HT1080 (cell line): Measurements from ENCODE around the gene NUP155. TPM values are rescaled to one million over a fixed set of nuclear protein-coding genes. Genes with fewer than 3 reads are reported as not detected.
"Not testable (repeated sequence)": the region's sequence is repeated elsewhere in the genome, so short reads cannot be mapped to it uniquely, and the experiment has no call there.

Experiments used
- DNase-seq: peaks from one replicate; pipeline ENCODE4 v3.0.0-alpha.2; 2015; ENCODE audit warnings: low read depth
- polyA plus RNA-seq, 2 experiments: library from polyadenylated mRNA; depleted of rRNA; stranded (reverse); fragments of >200 nt; gene quantifications; 2 replicates each; pipeline ENCODE4 v1.2.3, GENCODE V29; 2015
- total RNA-seq: library from RNA; depleted of rRNA; stranded (reverse); fragments of >200 nt; shearing (Covaris generic); gene quantifications from 2 replicates; pipeline ENCODE4 v1.2.3, GENCODE V29; 2014; rRNA removed

Gene NUP155
- 68.7 and 83.7 TPM in 2 replicates for total RNA-seq
- 29.8 and 37.7 TPM in 2 replicates for polyA plus RNA-seq (2015; cell fraction: cytosol; rRNA removed)
- polyA plus RNA-seq (2015; cell fraction: nucleus; rRNA removed), result 70.8 and 82.8 TPM in 2 replicates

DNA sequence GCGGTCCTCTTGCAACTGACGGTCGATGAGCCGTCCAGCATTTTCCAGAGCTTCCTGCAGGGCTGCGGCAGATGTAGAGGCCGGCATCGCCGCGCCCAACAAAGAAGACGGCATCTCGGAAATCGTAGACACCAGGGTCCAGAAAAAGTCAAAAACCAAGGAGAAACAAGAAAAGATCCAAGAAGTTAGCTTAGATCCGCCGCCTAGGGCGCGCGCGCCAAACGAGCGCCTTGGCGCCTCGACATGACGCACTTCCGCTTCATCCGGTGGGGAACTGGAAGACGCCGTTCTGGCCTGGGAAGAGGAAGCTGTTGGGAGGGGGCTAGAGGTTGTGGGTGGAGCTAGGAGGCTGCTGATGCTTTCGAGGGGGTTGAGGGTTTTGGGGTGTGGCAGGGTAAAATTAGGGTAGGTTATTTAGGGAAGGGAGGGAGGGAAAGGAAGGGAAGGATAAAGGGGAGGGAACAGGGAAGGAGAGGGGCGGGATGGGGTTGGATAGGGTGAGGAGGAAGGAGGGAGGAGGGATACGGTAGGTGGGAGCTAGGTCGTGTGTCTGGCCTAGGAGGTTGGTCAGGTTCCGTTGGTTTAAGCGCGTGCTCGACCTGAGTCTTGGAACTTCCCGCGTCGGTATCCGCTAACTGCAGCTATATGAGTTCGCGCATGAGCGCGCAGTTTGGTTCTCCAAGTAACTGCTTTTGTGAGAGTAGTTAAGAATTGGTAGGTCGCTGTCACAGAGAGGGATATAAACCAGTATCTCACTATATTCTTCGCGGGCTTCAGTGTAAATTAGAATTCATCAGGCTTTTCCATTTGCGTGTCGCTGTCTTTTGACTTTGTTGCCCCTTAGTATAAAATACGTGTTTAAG lies at the start of gene NUP155:
NUP155 (minus strand) TSS at position 243 of the 863 bp plus-strand sequence; CDS start at position 114, 129 bp downstream.
- DNase-seq, result peak; percentile 99

DNA sequence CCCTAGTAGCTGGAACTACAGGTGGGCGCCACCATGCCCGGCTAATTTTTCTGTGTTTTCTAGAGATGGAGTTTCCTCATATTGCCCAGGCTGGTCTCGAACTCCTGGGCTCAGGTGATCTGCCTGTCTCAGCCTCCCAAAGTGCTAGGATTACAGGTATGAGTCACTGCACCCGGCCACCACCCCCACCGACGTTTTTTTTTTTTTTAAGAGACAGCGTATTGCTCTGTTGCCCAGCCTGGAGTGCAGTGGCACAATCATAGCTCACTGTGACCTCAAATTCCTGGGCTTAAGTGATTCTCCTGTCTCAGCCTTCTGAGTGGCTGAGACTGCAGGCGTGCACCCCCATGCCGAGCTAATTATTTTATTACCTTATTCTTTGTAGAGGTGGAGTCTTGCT lies 46.4 kb upstream of the NUP155 start:
- DNase-seq, result peak; percentile 45

DNA sequence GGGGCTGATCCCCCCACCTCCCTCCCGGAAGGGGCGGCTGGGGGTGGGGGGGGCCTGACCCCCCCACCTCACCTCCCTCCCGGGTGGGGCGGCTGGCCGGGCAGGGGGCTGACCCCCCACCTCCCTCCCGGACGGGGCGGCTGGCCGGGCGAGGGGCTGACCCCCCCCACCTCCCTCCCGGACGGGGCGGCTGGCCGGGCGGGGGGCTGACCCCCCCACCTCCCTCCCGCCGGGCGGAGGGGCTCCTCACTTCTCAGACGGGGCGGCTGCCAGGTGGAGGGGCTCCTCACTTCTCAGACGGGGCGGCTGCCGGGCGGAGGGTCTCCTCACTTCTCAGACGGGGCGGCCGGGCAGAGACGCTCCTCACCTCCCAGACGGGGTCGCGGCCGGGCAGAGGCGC lies 44.5 kb upstream of the NUP155 start:
- DNase-seq, result not testable (repeated sequence)

DNA sequence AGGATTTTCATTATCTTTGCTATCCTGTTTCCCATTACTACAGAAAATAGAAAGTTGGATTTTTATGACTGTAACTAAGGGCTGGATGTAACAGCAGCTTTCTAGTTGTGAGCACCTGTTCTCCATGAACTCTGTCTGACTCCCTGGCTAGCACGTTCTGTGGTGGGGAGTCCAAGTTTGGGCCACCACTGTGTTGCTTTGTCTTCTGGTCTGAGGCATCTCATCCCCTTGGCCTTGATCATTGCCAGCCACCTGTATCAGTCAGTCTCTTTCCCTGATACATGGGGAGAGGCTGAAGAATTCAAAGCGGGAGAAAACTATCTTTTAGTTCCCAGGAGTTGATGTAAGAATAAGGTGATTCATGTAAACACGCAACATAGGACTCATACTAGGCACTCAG lies 41.6 kb upstream of the NUP155 start:
- DNase-seq, result no peak

DNA sequence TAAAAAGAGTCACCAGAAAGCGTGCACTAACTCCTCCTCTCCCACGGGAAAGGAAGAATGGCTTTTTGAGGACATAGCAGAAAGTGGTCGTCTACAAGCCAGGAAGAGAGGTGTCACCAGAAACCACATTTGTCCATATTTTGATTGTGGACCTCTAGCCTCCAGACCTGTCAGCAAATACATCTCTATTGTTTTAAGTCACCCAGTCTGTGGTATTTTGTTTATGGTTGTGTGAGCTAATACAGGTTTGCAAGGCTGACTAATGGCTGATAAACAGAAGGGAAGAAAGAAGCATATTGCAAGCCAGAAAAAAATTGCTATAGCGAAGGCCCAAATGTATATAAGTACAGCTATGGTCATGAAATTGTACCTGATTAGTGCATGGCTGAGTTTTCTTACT lies 29.6 kb upstream of the NUP155 start:
- DNase-seq, result no peak

DNA sequence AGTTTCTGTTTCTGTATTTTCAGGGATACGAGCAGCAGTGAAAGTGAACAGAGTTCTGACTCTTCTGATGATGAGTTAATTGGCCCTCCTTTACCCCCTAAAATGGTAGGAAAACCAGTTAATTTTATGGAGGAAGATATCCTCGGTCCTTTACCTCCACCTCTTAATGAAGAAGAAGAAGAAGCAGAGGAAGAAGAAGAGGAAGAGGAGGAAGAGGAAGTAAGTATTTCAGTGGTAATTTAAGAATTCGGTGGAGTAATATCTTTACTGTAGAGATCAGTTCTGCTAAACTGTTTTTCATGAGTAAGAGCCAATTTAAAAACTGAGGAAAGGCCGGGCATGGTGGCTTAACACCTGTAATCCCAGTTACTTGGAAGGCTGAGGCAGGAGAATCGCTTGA lies 25.4 kb upstream of the NUP155 start:
- DNase-seq, result no peak

DNA sequence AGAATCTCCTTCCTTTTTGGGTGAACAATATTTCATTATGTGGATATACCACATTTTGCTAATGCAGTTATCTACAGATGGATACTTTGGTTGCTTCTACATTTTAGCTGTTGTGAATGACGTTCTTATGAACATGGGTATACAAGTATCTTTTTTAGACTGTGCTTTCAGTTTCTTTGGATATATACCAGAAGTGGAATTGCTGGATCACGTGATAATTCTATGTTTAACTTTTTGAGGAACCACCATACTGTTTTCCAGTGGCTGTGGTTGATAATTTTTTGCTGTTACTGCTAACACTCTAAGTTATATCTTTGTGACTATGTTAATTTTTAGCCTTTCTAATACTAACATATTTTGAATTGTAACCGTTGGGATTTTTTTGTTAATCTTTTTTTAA lies 20.7 kb upstream of the NUP155 start:
- DNase-seq, result no peak

DNA sequence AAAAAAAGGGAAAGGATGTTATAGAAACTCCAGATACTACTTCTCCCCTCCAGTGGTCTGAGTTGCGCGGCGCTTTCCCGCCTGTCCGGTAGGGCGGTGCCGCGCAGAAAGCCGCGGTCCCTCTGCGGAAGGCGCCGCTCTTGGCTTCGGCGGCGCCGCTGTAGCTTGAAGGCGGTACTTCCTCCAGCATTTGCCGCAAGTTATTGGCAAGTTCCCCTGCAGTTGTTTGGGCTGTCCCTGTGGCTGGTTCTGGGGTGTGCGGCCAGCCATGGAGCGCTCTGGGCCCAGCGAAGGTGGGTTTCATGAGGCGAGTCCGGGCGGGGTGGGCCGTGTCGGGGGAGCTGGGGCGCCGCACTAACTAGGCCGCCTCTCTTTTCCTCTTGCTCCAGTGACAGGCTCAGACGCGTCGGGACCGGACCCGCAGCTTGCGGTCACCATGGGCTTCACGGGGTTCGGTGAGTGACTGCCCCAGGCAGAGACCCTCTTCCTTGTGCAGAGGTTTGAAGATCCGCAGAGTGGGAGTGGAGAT lies 8.3 kb upstream of the NUP155 start, which contains the start of gene WDR70:
WDR70 (plus strand) TSS at position 219 of the 529 bp plus-strand sequence; CDS start at position 269, 50 bp downstream.
- peak; percentile 93 for DNase-seq

DNA sequence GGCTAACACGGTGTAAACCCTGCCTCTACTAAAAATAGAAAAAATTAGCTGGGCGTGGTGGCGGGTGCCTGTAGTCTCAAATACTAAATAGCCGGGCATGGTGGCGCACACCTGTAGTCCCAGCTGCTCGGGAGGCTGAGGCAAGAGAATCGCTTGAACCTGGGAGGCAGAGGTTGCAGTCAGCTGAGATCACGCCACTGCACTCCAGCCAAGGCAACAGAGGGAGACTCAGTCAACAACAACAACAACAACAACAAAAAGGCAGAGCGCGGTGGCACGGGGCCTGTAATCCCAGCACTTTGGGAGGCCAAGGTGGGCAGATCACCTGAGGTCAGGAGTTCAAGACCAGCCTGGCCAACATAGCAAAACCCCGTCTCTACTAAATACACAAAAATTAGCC lies 7.2 kb upstream of the NUP155 start:
- not testable (repeated sequence) for DNase-seq

DNA sequence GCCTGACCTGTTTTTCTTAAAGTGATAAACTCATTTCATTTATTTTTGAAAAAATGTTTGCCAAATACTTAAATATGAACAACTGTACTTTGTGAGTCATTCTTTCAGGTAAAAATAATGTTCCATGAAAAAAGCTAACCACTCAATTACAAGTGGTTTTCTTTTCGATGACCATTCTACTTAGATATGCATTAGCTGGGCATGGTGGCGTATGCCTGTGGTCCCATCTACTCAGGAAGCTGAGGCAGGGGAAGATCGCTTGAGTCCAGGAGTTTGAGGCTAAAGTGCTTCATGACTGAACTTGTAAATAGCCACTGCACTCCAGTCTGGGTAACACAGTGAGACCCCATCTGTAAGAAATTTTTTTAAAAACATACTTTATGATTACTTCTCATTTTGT lies 4.2 kb upstream of the NUP155 start:
- peak; percentile 31 for DNase-seq

DNA sequence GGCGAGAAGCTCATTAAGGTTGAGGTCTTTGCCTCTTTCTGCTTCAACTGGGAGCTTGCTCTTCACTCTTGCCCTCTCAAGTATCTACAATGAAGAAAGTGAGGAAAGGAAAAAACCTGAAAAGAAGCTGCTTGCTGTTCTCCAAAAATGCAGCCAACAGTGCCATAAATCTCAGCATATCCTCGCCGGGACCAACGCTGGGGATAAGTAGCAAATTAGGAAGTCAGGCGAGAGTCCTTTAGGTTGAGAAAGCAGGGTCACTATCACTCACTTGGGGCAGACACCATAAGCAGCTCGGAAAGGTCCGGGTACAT lies 399 bp downstream of the NUP155 start:
- DNase-seq, result no peak

DNA sequence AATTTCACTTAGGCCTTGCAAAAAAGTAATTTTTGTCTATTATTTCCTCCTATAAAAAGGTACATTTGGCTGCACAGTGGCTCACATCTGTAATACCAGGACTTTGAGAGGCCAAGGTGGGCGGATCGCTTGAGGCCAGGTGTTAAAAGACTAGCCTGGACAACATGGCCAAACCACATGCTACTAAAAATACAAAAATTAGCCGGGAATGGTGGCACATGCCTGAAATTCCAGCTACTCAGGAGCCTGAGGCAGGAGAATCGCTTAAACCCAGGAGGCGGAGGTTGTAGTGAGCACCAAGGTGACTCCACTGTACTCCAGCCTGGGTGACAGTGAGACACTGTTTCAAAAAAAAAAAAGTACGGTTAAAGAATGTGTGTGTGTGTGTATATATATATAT lies 15.7 kb downstream of the NUP155 start:
- no peak for DNase-seq

DNA sequence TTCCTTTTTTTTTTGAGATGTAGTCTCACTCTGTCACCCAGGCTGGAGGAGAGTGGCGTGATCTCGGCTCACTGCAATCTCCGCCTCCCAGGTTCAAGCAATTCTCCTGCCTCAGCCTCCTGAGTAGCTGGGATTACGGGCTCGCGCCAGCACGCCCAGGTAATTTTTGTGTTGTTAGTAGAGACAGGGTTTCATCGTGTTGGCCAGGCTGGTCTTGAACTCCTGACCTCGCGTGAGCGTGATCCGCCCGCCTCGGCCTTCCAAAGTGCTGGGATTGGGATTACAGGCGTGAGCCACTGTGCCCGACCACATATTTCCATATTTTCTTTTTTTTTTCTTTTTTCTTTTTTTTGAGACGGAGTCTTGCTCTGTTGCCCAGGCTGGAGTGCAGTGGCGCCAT lies 28.2 kb downstream of the NUP155 start:
- not testable (repeated sequence) for DNase-seq

DNA sequence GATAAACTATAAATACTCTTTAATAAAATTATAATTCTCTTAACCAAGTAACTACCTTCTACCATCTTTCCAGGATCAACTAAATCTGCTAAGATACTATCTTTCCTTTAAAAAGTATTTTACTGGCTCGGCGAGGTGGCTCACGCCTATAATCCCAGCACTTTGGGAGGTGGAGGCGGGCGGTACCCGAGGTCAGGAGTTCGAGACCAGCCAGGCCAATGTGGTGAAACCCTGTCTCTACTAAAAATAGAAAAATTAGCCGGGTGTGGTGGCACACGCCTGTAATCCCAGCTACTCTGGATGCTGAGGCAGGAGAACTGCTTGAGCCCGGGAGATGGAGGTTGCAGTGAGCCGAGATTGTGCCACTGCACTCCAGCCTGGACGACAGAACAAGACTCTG lies 36.2 kb downstream of the NUP155 start:
- DNase-seq, result not testable (repeated sequence)

DNA sequence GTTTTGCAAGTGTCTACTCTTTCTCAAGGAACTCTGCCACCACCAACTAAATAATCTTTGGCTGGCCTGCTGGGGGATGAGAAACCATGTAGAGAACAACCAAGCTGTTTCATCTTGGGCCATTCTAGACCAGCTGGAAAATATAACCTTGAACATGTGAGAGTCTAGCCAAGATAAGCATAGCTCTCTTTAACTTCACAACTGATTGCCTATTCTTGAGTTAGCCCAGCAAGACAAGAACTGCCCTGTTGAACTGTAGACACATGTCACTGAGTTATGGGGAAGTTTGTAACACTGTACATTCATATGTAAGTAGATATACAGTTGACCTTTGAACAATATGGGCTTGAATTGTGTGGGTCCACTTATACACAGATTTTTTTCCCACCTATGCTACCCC lies 44.4 kb downstream of the NUP155 start:
- DNase-seq, result no peak

DNA sequence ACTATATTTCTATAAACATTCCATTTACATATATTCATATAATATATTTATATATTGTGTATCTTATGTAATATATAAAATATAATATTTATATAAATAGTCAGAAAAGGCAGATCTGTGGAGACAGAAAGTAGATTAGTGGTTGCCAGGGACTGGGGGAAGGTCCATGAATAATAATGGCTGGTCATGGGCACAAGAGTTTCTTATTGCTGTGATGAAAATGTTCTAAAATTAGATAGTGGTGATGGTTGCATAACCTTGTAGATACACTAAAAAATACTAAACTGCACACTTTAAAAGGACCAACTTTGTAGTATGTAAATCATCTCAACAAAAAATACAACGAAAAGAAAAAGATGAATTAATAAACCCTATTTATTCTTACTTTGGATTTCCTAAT lies 47.3 kb downstream of the NUP155 start:
- DNase-seq, result no peak

DNA sequence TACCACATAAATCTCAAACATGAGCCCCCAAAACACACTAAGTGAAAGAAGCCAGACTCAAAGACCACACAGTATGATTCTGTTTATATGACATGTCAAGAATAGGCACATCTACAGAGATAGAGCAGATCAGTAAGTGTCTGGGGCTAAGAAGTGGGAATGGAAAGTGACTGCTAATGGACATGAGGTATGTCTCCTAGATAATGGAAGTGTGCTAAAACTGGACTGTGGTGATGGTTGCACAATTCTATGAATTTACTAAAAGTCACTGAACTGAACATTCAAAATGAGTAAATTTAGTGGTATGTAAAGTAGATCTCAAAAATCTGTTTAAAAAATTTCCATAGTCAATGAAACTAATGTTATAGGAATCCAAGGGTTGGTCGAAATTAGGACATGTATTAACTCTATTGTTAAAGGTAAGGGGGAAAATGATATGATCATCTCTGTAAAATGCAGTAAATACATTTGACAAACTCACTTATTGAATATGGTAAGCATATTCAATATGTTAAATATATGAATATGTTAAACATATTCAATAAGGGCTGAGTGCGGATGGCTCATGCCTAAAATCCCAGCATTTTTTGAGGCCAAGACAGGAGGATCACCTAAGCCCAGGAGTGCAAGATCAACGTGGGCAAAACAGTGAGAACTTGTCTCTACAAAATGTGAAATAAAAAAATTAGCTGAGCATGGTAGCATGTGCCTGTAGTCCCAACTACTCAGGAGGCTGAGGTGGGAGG lies 51.7 kb downstream of the NUP155 start:
- no peak for DNase-seq

DNA sequence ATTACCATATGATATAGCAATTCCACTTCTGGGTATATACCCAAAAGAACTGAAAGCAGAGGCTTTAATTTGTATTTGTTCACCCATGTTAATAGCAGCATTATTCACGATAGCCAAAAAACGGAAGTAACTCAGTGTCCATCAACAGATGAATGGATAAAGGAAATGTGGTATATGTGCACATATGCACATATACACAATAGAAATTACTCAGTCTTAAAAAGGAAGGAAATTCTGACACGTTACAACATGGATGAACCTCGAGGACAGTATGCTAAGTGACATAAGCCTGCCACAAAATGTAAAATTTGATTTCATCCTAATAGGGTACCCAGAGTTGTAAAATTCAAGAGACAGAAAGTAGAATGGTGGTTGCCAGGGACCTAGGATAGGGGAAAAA lies 54.9 kb downstream of the NUP155 start:
- no peak for DNase-seq

DNA sequence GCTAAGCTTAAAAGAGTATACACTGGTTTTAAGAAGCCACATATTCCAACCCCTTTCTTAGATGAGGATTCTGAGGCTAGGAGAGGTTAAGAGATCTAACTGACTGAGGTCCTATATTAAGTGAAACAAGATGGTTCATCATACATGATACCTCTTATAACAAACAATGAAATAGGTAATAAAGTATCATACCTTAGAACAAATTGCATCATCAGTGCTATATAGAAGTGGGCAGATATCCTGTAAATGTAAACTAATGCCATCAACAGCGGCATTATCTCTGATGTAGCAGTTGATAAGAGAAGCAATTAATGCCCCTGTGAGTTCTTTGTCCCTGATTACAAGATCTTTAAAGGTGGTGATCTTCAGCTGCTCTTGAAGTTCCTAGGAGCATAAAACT lies 60.5 kb downstream of the NUP155 start:
- no peak for DNase-seq

DNA sequence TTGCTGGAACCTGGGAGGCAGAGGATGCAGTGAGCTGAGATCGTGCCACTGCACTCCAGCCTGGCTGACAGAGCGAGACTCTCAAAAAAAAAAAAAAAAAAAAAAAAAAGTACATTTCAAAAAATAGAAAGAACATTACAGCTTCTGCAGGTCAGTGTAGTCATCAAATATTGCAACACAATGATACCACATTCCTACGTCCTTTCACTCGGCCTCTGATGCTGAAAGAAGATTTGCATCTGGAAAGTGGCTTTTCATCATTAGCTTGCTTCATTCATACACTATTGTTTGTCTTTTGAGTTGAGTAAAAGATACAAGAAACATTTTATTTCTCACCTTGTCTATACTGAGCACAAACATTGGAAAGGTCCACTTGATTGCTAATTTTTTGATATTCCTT lies 62.1 kb downstream of the NUP155 start:
- DNase-seq, result no peak

DNA sequence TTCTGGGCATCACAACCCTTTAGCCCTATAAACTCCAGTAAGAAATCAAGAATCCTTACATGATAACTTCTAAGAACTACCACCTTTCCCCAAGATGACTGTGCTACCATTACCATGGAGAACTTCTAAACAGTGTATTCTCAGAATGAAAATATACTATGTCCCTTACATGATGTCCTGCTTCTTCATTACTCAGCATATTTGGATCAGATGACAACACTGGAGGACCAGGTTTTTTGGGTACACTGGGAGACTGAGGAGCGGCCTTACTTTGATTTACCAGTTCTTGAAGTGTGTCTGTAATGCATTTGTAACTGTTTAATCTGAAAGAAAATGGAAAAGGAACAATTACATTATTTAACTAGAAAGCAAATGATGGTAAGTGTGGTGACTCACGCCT lies 66.0 kb downstream of the NUP155 start:
- no peak for DNase-seq

DNA sequence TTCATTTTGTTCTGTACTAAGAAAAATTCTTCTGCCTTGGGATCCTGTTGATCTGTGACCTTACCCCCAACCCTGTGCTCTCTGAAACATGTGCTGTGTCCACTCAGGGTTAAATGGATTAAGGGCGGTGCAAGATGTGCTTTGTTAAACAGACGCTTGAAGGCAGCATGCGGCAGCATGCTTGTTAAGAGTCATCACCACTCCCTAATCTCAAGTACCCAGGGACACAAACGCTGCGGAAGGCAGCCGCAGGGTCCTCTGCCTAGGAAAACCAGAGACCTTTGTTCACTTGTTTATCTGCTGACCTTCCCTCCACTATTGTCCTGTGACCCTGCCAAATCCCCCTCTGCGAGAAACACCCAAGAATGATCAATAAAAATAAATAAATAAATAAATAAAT lies 74.6 kb downstream of the NUP155 start:
- not testable (repeated sequence) for DNase-seq
